ENCODE data around the gene CTBP2.

The CTBP2 gene

DNA sequence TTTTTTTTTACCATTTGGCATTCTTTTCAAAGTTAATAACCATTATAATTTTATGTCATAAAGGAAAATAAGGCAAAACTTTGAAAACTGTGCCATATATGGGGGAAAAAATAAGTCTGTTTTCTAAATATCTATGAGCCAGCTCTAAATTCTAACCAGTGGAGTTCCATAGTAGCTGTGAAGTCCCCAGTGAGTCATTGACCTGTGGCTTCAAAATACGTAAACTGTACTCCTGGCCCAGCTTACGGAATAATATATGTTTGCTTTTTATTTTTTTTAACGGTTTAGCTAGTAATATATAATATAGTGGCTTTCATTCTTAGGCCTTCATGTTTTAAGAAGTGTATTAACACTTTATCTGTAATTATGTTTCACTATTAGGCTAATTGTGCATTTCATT is 197.9 kb downstream of the CTBP2 start:
- no peak overlapping the region for H3K4me3 ChIP-seq (ENCODE audit: low read length)
- no peaks in the 10 kb centered on the region for H3K4me1 ChIP-seq (ENCODE audit: control insufficient read depth, insufficient read depth, low read length)
- no peaks in the 10 kb centered on the region for H3K27me3 ChIP-seq (ENCODE audit: control insufficient read depth, insufficient read depth, low read length)
- H3K9me3 ChIP-seq (ENCODE audit: control insufficient read depth, low read length): no peaks in the 10 kb centered on the region
- no peaks in the 10 kb centered on the region for H3K36me3 ChIP-seq (ENCODE audit: control insufficient read depth, insufficient read depth, low read length)
- no peak overlapping the region for H3K9ac ChIP-seq (ENCODE audit: low read length)

DNA sequence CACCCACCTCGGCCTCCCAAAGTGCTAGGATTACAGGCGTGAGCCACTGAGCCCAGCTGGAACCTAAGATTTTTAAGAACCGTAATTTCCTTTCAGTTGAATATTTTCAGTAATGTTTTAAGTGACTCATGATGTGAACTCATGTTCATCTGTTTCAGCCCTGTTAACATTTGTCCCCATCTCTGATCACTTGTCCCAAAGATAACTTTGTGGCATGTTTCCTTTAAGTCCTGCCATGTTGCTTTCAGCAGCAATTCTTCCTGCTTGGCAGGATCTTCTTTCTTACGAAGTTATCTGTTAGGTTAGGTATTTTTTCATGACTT is 199.2 kb downstream of the CTBP2 start:
- Histone ChIP-seq H3K4me3 (ENCODE audit: low read length) (no peak overlapping the region), H3K27me3 (ENCODE audit: control insufficient read depth, insufficient read depth, low read length) (no peaks in the 10 kb centered on the region), H3K4me1 (ENCODE audit: control insufficient read depth, insufficient read depth, low read length) (no peaks in the 10 kb centered on the region), H3K9me3 (ENCODE audit: control insufficient read depth, low read length) (no peaks in the 10 kb centered on the region), H3K9ac (ENCODE audit: low read length) (no peak overlapping the region), H3K36me3 (ENCODE audit: control insufficient read depth, insufficient read depth, low read length) (no peaks in the 10 kb centered on the region)

DNA sequence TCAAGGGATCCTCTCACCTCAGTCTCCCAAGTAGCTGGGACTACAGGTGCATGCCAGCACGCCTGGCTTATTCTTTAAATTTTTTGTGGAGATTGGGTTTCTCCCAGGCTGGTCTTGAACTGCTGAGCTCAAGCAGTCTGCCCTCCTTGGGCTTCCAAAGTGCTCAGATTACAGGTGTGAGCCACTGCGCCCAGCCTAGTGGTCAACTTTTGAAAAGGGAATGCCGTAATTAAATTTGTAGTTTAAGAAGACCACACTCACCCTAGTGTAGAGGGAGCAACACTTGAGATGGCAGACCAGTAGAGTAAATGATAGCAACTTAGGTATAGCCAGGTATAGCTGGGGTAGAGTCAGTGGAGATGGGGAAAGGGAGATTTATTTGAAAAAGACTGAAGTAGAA is 200.8 kb downstream of the CTBP2 start:
- H3K9me3 ChIP-seq (ENCODE audit: control insufficient read depth, low read length): no peaks in the 10 kb centered on the region
- H3K4me1 ChIP-seq (ENCODE audit: control insufficient read depth, insufficient read depth, low read length): no peaks in the 10 kb centered on the region
- no peak overlapping the region for H3K4me3 ChIP-seq (ENCODE audit: low read length)
- H3K36me3 ChIP-seq (ENCODE audit: control insufficient read depth, insufficient read depth, low read length): no peaks in the 10 kb centered on the region
- H3K27me3 ChIP-seq (ENCODE audit: control insufficient read depth, insufficient read depth, low read length): no peaks in the 10 kb centered on the region
- no peak overlapping the region for H3K9ac ChIP-seq (ENCODE audit: low read length)

DNA sequence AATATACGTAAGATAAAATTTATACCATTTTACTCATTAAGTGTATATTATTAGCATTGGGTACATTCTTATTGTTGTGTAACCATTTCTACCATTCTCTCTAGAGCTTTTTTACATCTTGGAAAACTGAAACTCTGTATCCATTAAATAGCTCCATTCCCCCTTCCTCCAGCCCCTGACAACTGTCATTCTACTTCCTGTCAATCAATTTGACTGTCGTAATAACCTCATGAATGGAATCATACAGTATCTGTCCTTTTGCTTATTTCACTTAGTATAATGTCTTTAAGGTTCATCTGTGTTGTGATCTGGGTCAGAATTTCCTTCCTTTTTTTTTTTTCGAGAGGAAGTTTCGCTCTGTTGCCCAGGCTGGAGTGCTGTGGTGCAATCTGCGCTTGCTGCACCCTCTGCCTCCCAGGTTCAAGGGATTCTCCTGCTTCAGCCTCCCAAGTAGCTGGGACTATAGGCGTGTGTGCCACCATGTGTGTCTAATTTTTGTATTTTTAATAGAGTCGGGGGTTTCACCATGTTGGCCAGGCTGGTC is 202.9 kb downstream of the CTBP2 start:
- Histone ChIP-seq H3K4me3 (ENCODE audit: low read length) (no peak overlapping the region), H3K27me3 (ENCODE audit: control insufficient read depth, insufficient read depth, low read length) (no peaks in the 10 kb centered on the region), H3K9me3 (ENCODE audit: control insufficient read depth, low read length) (no peaks in the 10 kb centered on the region), H3K9ac (ENCODE audit: low read length) (no peak overlapping the region), H3K4me1 (ENCODE audit: control insufficient read depth, insufficient read depth, low read length) (no peaks in the 10 kb centered on the region), H3K36me3 (ENCODE audit: control insufficient read depth, insufficient read depth, low read length) (no peaks in the 10 kb centered on the region)

DNA sequence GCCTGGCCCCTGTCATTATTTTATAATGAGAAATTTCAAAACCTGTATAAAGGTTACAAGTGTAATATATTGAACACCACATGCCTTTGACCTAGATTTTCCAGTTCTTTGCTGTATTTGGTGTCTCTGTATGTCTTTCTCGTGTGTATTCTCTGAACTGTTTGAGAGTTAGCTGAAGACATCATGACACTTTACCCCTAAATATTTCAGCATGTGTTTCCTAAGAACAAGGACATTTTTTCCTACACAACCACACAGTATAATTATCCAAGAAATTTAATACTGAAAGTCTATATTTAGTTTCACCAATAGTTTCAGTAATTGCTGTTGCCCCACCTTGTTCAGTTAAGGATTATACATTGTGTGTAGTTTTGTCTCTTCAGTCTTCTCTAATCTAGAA is 203.6 kb downstream of the CTBP2 start:
- Histone ChIP-seq H3K4me1 (ENCODE audit: control insufficient read depth, insufficient read depth, low read length) (no peaks in the 10 kb centered on the region), H3K36me3 (ENCODE audit: control insufficient read depth, insufficient read depth, low read length) (no peaks in the 10 kb centered on the region), H3K27me3 (ENCODE audit: control insufficient read depth, insufficient read depth, low read length) (no peaks in the 10 kb centered on the region), H3K9me3 (ENCODE audit: control insufficient read depth, low read length) (no peaks in the 10 kb centered on the region), H3K9ac (ENCODE audit: low read length) (no peak overlapping the region), H3K4me3 (ENCODE audit: low read length) (no peak overlapping the region)

DNA sequence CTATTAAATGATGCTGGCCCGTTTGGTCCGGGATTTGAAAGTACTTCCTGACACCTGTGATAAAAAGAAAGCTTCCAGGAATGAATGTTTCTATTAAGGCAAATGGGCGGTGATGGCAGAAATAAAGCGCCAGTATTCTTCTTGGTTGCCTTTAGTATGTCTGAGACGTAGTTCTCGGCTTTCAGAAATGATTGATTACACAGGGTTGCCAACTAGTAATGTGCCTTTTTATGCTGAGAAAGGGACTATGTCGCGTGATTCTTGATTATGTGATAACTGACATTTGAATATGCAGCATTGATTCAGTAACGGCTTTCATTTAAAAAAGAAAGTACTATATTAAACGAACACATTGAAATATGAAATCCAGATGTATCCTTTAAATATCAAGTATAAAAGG is 204.5 kb downstream of the CTBP2 start:
- no peaks in the 10 kb centered on the region for H3K9me3 ChIP-seq (ENCODE audit: control insufficient read depth, low read length)
- no peaks in the 10 kb centered on the region for H3K36me3 ChIP-seq (ENCODE audit: control insufficient read depth, insufficient read depth, low read length)
- H3K4me3 ChIP-seq (ENCODE audit: low read length): no peak overlapping the region
- H3K27me3 ChIP-seq (ENCODE audit: control insufficient read depth, insufficient read depth, low read length): no peaks in the 10 kb centered on the region
- H3K4me1 ChIP-seq (ENCODE audit: control insufficient read depth, insufficient read depth, low read length): no peaks in the 10 kb centered on the region
- no peak overlapping the region for H3K9ac ChIP-seq (ENCODE audit: low read length)

DNA sequence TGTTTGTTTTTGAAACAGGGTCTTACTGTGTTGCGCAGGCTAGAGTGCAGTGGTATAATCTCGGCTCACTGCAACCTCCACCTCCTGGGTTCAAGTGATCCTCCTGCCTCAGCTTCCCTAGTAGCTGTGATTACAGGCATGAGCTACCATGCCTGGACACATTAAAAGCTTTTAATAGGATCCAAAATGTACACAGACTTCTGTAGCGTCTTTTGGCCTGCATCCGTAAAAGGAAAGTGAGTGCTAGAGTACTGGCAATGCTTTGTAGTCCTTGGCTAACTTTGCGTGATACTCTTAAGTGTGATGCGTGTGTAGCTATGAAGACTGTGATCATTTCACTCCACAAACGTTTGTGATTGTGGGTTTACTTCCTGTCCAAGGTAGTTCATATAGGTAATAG is 205.1 kb downstream of the CTBP2 start:
- H3K27me3 ChIP-seq (ENCODE audit: control insufficient read depth, insufficient read depth, low read length): no peaks in the 10 kb centered on the region
- H3K9ac ChIP-seq (ENCODE audit: low read length): no peak overlapping the region
- H3K36me3 ChIP-seq (ENCODE audit: control insufficient read depth, insufficient read depth, low read length): no peaks in the 10 kb centered on the region
- no peaks in the 10 kb centered on the region for H3K9me3 ChIP-seq (ENCODE audit: control insufficient read depth, low read length)
- no peak overlapping the region for H3K4me3 ChIP-seq (ENCODE audit: low read length)
- H3K4me1 ChIP-seq (ENCODE audit: control insufficient read depth, insufficient read depth, low read length): no peaks in the 10 kb centered on the region

DNA sequence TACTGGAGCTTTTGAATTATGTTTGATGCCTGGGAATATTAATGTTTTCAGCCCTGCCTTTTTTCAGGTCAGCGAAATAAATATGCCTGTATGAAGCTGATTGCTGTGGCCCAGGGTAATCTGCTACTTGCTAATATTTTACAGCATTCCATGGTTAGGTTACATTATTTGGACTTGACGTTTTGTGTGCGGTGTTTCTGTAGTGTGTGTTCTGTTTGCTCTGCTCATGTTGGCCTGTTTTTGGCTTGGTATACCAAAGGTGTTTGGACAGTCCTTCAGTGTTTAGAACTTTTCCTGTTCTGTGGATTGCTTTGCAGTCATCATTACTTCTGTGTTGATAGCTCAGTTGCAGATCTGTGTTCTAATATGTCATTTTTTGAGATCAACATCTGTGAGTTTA is 206.9 kb downstream of the CTBP2 start:
- Histone ChIP-seq H3K9ac (ENCODE audit: low read length) (no peak overlapping the region), H3K36me3 (ENCODE audit: control insufficient read depth, insufficient read depth, low read length) (no peaks in the 10 kb centered on the region), H3K4me1 (ENCODE audit: control insufficient read depth, insufficient read depth, low read length) (no peaks in the 10 kb centered on the region), H3K27me3 (ENCODE audit: control insufficient read depth, insufficient read depth, low read length) (no peaks in the 10 kb centered on the region), H3K9me3 (ENCODE audit: control insufficient read depth, low read length) (no peaks in the 10 kb centered on the region), H3K4me3 (ENCODE audit: low read length) (no peak overlapping the region)

DNA sequence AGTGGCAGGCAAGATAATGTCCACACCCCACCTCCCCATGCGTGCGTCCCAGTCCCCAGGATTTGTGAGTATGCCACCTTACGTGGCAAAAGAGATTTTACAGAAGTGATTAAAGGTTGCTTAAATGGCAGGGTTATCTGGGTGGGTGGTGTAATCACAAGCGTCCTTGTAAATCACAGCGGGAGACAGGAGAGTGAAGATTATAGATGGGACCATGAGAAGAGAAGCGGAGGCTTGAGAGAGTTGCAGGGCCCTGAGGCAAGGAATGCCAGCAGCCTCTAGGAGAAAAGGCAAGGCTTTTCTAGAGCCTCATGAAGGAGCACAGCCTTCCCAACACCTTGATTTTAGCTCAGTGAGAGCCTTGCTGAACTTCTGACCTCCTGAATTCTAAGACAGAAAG is 208.2 kb downstream of the CTBP2 start:
- no peaks in the 10 kb centered on the region for H3K9me3 ChIP-seq (ENCODE audit: control insufficient read depth, low read length)
- no peaks in the 10 kb centered on the region for H3K4me1 ChIP-seq (ENCODE audit: control insufficient read depth, insufficient read depth, low read length)
- no peaks in the 10 kb centered on the region for H3K36me3 ChIP-seq (ENCODE audit: control insufficient read depth, insufficient read depth, low read length)
- H3K4me3 ChIP-seq (ENCODE audit: low read length): no peak overlapping the region
- H3K9ac ChIP-seq (ENCODE audit: low read length): no peak overlapping the region
- no peaks in the 10 kb centered on the region for H3K27me3 ChIP-seq (ENCODE audit: control insufficient read depth, insufficient read depth, low read length)

DNA sequence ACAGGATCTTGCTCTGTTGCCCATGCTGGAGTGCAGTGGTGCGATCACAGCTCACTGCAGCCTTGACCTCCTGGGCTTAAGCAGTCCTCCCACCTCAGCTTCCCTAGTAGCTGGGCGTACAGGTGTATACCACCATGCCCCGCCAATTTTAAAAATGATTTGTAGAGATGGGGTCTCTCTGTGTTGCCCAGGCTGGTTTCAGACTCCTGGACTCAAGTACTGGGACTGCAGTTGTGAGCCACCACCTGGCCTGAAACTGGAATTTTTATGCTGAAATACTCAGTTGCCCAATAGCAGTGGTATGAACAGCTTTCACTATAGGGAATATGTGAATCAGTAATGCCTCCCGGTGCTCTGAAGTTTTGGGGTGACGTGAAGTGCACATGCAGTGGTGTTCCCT is 210.8 kb downstream of the CTBP2 start:
- no peak overlapping the region for H3K9ac ChIP-seq (ENCODE audit: low read length)
- no peaks in the 10 kb centered on the region for H3K36me3 ChIP-seq (ENCODE audit: control insufficient read depth, insufficient read depth, low read length)
- no peaks in the 10 kb centered on the region for H3K9me3 ChIP-seq (ENCODE audit: control insufficient read depth, low read length)
- H3K4me1 ChIP-seq (ENCODE audit: control insufficient read depth, insufficient read depth, low read length): no peaks in the 10 kb centered on the region
- H3K27me3 ChIP-seq (ENCODE audit: control insufficient read depth, insufficient read depth, low read length): no peaks in the 10 kb centered on the region
- no peak overlapping the region for H3K4me3 ChIP-seq (ENCODE audit: low read length)

DNA sequence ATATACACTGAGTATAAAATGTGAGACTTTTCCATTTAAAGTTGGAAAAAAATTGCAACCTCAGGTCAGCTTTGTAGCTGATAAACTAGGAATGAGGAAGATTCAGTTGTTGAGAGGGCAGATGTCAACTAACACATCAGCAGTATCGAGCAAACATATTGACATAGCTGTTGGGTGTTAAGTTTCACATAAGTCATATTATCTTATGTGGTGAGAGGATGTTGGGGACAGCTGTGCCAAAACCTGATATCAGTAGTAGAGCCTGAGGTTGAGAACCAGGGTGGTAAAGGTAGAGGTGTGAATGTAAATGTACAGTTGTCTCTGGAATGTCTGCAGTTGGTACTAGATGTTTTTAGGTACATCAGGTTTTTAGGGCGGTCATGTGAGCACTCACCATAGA is 213.4 kb downstream of the CTBP2 start:
- Histone ChIP-seq H3K27me3 (ENCODE audit: control insufficient read depth, insufficient read depth, low read length) (no peaks in the 10 kb centered on the region), H3K4me1 (ENCODE audit: control insufficient read depth, insufficient read depth, low read length) (no peaks in the 10 kb centered on the region), H3K36me3 (ENCODE audit: control insufficient read depth, insufficient read depth, low read length) (no peaks in the 10 kb centered on the region), H3K9me3 (ENCODE audit: control insufficient read depth, low read length) (no peaks in the 10 kb centered on the region), H3K4me3 (ENCODE audit: low read length) (no peak overlapping the region), H3K9ac (ENCODE audit: low read length) (no peak overlapping the region)

DNA sequence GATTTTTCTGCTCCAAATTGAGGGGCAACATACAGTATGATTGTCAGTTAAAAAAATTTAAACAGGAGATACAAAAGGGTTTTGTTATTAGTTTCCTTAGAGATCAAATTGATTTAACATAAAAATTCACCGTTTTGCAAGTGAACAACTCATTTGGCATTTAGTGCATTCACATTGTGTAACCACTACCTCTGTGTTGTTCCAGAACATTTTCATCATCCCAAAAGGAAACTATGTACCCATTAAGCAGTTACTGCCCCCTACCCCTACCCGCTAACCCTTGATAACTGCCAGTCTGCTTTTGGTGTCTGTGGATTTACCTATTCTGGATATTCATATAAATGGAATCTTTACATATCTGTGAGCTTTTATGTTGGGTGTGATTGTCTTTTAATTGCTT is 215.4 kb downstream of the CTBP2 start:
- H3K4me3 ChIP-seq (ENCODE audit: low read length): no peak overlapping the region
- H3K9me3 ChIP-seq (ENCODE audit: control insufficient read depth, low read length): no peaks in the 10 kb centered on the region
- H3K36me3 ChIP-seq (ENCODE audit: control insufficient read depth, insufficient read depth, low read length): no peaks in the 10 kb centered on the region
- no peaks in the 10 kb centered on the region for H3K27me3 ChIP-seq (ENCODE audit: control insufficient read depth, insufficient read depth, low read length)
- H3K4me1 ChIP-seq (ENCODE audit: control insufficient read depth, insufficient read depth, low read length): no peaks in the 10 kb centered on the region
- H3K9ac ChIP-seq (ENCODE audit: low read length): no peak overlapping the region

DNA sequence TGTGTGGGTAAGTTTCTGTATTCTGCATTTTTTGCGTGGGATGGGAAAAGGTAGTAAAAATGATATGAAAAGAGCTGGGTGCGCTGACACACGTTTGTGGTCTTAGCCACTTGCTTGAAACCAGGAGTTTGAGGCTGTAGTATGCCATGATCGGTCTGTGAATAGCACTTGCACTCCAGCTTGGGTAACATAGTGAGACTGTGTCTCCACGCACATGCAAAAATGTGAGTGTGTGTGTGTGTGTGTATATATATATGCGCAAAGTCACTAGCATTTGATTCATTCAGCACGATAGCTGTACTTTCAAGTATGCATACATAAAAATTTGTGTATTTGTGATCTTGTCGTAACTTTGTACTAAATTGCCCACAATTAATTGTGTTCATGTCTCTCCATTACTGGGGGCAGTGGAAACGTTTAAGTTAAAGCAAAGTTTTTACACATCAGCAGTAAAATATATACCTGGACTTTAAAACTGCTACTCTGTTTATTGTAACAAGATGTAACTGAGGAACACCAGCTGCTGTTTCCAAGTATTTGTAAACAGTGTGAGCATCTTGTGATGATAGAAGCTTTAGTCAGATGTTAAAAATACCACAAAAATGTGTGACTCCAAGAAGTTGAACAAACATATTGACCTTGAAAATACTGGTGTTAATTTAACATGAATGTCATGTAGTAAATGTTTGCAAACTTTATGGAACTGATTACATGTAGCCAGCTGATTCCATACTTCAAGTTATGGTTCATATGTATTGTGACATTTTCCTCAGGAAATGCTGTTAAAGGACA is 216.9 kb downstream of the CTBP2 start:
- H3K9me3 ChIP-seq (ENCODE audit: control insufficient read depth, low read length): no peaks in the 10 kb centered on the region
- no peaks in the 10 kb centered on the region for H3K36me3 ChIP-seq (ENCODE audit: control insufficient read depth, insufficient read depth, low read length)
- no peaks in the 10 kb centered on the region for H3K27me3 ChIP-seq (ENCODE audit: control insufficient read depth, insufficient read depth, low read length)
- no peak overlapping the region for H3K4me3 ChIP-seq (ENCODE audit: low read length)
- H3K4me1 ChIP-seq (ENCODE audit: control insufficient read depth, insufficient read depth, low read length): no peaks in the 10 kb centered on the region
- H3K9ac ChIP-seq (ENCODE audit: low read length): no peak overlapping the region

Measured in mucosa of stomach (tissue), 1 donor.